HepG2 (cell line): ENCODE results near the gene ODAD4. TPM values are rescaled to one million over a fixed set of nuclear protein-coding genes. Genes with fewer than 3 reads are reported as not detected.

Experiments used
- CENPX ChIP-seq: sonication (generic); formaldehyde crosslinking; IDR thresholded peaks from 2 replicates; pipeline ENCODE4 v1.9.0; 2021; ENCODE audit warnings: mild to moderate bottlenecking, missing genetic modification reagents, moderate library complexity
- HNRNPL ChIP-seq: fragments of 200-400 bp; formaldehyde crosslinking; IDR thresholded peaks from 2 replicates; pipeline ENCODE4 v1.6.1; 2017; ENCODE audit warnings: mild to moderate bottlenecking, low read depth, low read length
- IRF2 ChIP-seq: IDR thresholded peaks from 2 replicates; pipeline ENCODE4 v1.6.1; 2018; ENCODE audit warnings: missing genetic modification reagents, missing compliant biosample characterization
- KDM2A ChIP-seq: sonication (generic); formaldehyde crosslinking; IDR thresholded peaks from 2 replicates; pipeline ENCODE4 v1.4.0; 2020; ENCODE audit warnings: low read depth, missing genetic modification reagents, borderline replicate concordance
- LBX2 ChIP-seq: sonication (generic); formaldehyde crosslinking; IDR thresholded peaks from 2 replicates; pipeline ENCODE4 v1.5.0; 2020; ENCODE audit warnings: missing genetic modification reagents, mild to moderate bottlenecking, borderline replicate concordance
- MNT ChIP-seq: fragments of 450-650 bp; IDR thresholded peaks from 2 replicates; pipeline ENCODE4 v1.6.1; 2016
- POGK ChIP-seq: sonication (generic); formaldehyde crosslinking; conservative IDR thresholded peaks from 2 replicates; pipeline ENCODE4 v1.8.0; 2022; ENCODE audit warnings: mild to moderate bottlenecking, moderate library complexity, missing genetic modification reagents
- RERE ChIP-seq: IDR thresholded peaks from 2 replicates; pipeline ENCODE4 v1.6.1; 2016; ENCODE audit warnings: low read depth, missing genetic modification reagents, missing compliant biosample characterization
- SMARCE1 ChIP-seq: fragments of 450-650 bp; IDR thresholded peaks from 2 replicates; pipeline ENCODE4 v1.6.1; 2017; ENCODE audit warnings: borderline replicate concordance
- SP1 ChIP-seq, 2 experiments: fragments of 450-650 bp in 1 of 2; sonication (generic) in 1 of 2; formaldehyde crosslinking in 1 of 2; IDR thresholded peaks; 2 replicates each; pipeline versions ENCODE4 v1.4.0 to v1.6.1; 2016 to 2020; ENCODE audit warnings: missing genetic modification reagents in 1 of 2
- TFAP4 ChIP-seq: sonication (generic); IDR thresholded peaks from 2 replicates; pipeline ENCODE4 v1.6.1; 2016; ENCODE audit warnings: low read depth, borderline replicate concordance
- ZMYM2 ChIP-seq: sonication (generic); formaldehyde crosslinking; IDR thresholded peaks from 2 replicates; pipeline ENCODE4 v1.8.0; 2022; ENCODE audit warnings: mild to moderate bottlenecking, missing genetic modification reagents
- ZNF747 ChIP-seq: sonication (generic); formaldehyde crosslinking; IDR thresholded peaks from 2 replicates; pipeline ENCODE4 v1.8.1; 2023; ENCODE audit warnings: missing genetic modification reagents, mild to moderate bottlenecking, borderline replicate concordance
- ZUFSP ChIP-seq: sonication (generic); formaldehyde crosslinking; IDR thresholded peaks from 2 replicates; pipeline ENCODE4 v1.9.0; 2021; ENCODE audit warnings: missing genetic modification reagents, mild to moderate bottlenecking, borderline replicate concordance
- polyA plus RNA-seq, 8 experiments: library from polyadenylated mRNA; depleted of rRNA in 3 of 8; stranded (reverse) in 7 of 8; unstranded in 1 of 8; fragments of >200 nt; fragmentation: Illumina TruSeq in 4 of 8; extraction: Trizol in 4 of 8; gene quantifications; 2 replicates each; pipeline versions ENCODE4 v1.2.1 to v1.2.3, GENCODE V29; 2011 to 2016; ENCODE audit warnings: low read depth in 4 of 8, missing spikeins in 1 of 8, mixed read lengths in 1 of 8; ENCODE audit not compliant: insufficient read depth in 1 of 8
- total RNA-seq, 5 experiments: library from RNA; depleted of rRNA; stranded (reverse); fragments of >200 nt; fragmentation: Illumina TruSeq; extraction: Trizol; gene quantifications; 2 replicates each; pipeline ENCODE4 v1.2.3, GENCODE V29; 2016; ENCODE audit warnings: low read depth in 1 of 5

Gene ODAD4
- total and polyA plus RNA-seq, 2 of the 13 experiments (the other 11 are each of a cell fraction or from before 2014, with no cell fraction given), result 0.48 to 0.53 TPM

GRCh38 chr17:41919165-41919817, 11.1 kb upstream of the ODAD4 start (continued):
- TF ChIP-seq RERE (CRISPR knock-in tag) (no peak), CENPX (CRISPR knock-in tag) (no peak), SP1 (IDR thresholded peaks at IDR 0.05) (no peak), SP1 (CRISPR knock-in tag; IDR thresholded peaks at IDR 0.05) (no peak), ZMYM2 (CRISPR knock-in tag) (0 out of 2 replicates have a peak, but pooled peaks have one; percentile 51), LBX2 (peak; percentile 89; the same call in 1 of the 2 replicates), KDM2A (CRISPR knock-in tag) (peak; percentile 1; the same call in 1 of the 2 replicates), ZNF747 (CRISPR knock-in tag) (0 out of 2 replicates have a peak, but pooled peaks have one; percentile 71), MNT (no peak), POGK (CRISPR knock-in tag) (0 out of 2 replicates have a peak, but pooled peaks have one; percentile 7), ZUFSP (CRISPR knock-in tag) (no peak), HNRNPL (no peak), TFAP4 (no peak; the same call in 1 of the 2 replicates), IRF2 (CRISPR knock-in tag) (0 out of 2 replicates have a peak, but pooled peaks have one; percentile 54), SMARCE1 (no peak)
